Measurements from ENCODE around the gene DDX27. TPM values are rescaled to one million over a fixed set of nuclear protein-coding genes. Genes with fewer than 3 reads are reported as not detected.
"Not testable (repeated sequence)": the region's sequence is repeated elsewhere in the genome, so short reads cannot be mapped to it uniquely, and the experiment has no call there.

DDX27 gene
- total RNA-seq, 1 experiment from 2014 or later = 87.3 TPM

GRCh38 chr20:49216991-49217578 lies 2.1 kb upstream of the DDX27 start:
- Mint-ChIP-seq H3K9me3 (ENCODE audit: low read depth, unreplicated experiment) (no peaks in the 10 kb centered on the region), H3K36me3 (ENCODE audit: insufficient read depth, unreplicated experiment) (peaks cover 32% of the 10 kb centered on the region), H3K4me1 (ENCODE audit: low read depth, unreplicated experiment) (peaks cover 14% of the 10 kb centered on the region), H3K27ac (ENCODE audit: unreplicated experiment) (no peak overlapping the region), H3K4me3 (ENCODE audit: low read depth, unreplicated experiment) (peak overlapping the region; percentile 18), H3K27me3 (ENCODE audit: unreplicated experiment) (no peaks in the 10 kb centered on the region)
- DNase-seq = peak; percentile 99
- BruUV-seq (replicated peaks) = no TSS peak
- TF ChIP-seq CTCF (IDR thresholded peaks at IDR 0.05; ENCODE audit: unreplicated experiment) = peak; percentile 99
- CTCF ChIA-PET = interaction anchor here (0.6 to 2.8 kb wide), 15 partner anchors 10 to 560 kb away, joined by 3 to 36 read pairs (median 4); partner anchors contain the start of gene CSE1L
- intact Hi-C loops (cut with micrococcal nuclease; ENCODE audit: unreplicated experiment) = loop anchor here (1.0 kb wide), 1 partner anchor 84 kb away; no protein-coding TSS in a partner anchor

- peak overlapping the region; percentile 96 for H3K27ac Mint-ChIP-seq (ENCODE audit: unreplicated experiment)
- DNase-seq; H3K27me3 Mint-ChIP-seq (ENCODE audit: unreplicated experiment); H3K9me3 Mint-ChIP-seq (ENCODE audit: low read depth, unreplicated experiment): not testable (repeated sequence)
- peak overlapping the region; percentile 95 for H3K4me3 Mint-ChIP-seq (ENCODE audit: low read depth, unreplicated experiment)
- peaks cover 45% of the 10 kb centered on the region for H3K36me3 Mint-ChIP-seq (ENCODE audit: insufficient read depth, unreplicated experiment)
- TSS peak; percentile 99 for BruUV-seq (replicated peaks)
- CTCF ChIA-PET = interaction anchor here (0.6 to 1.3 kb wide), 13 partner anchors 10 to 1470 kb away, joined by 3 to 14 read pairs (median 6); no protein-coding TSS in a partner anchor
- H3K4me1 Mint-ChIP-seq (ENCODE audit: low read depth, unreplicated experiment) = peaks cover 14% of the 10 kb centered on the region
- intact Hi-C loops (cut with micrococcal nuclease; ENCODE audit: unreplicated experiment) = loop anchor here (2.0 kb wide), 1 partner anchor 32 kb away; no protein-coding TSS in a partner anchor
Measured at GRCh38 chr20:49218739-49219090, 501 bp upstream of the DDX27 start.

- peaks cover 14% of the 10 kb centered on the region for H3K4me1 Mint-ChIP-seq (ENCODE audit: low read depth, unreplicated experiment)
- H3K27me3 Mint-ChIP-seq (ENCODE audit: unreplicated experiment) = no peaks in the 10 kb centered on the region
- H3K36me3 Mint-ChIP-seq (ENCODE audit: insufficient read depth, unreplicated experiment) = peaks cover 60% of the 10 kb centered on the region
- intact Hi-C loops (cut with micrococcal nuclease; ENCODE audit: unreplicated experiment) = loop anchor here (2.0 kb wide), 1 partner anchor 33 kb away; no protein-coding TSS in a partner anchor
- CTCF ChIA-PET = interaction anchor here (1.3 kb wide), 1 partner anchor 41 kb away, joined by 14 read pairs; no protein-coding TSS in a partner anchor
- H3K9me3 Mint-ChIP-seq (ENCODE audit: low read depth, unreplicated experiment) = no peaks in the 10 kb centered on the region
- peak overlapping the region; percentile 95 for H3K4me3 Mint-ChIP-seq (ENCODE audit: low read depth, unreplicated experiment)
- BruUV-seq (replicated peaks) = no TSS peak
- H3K27ac Mint-ChIP-seq (ENCODE audit: unreplicated experiment) = peak overlapping the region; percentile 96
- no peak for TF ChIP-seq CTCF (IDR thresholded peaks at IDR 0.05; ENCODE audit: unreplicated experiment)
- DNase-seq = no peak
Measured at GRCh38 chr20:49219924-49220831, 962 bp downstream of the DDX27 start.

- intact Hi-C loops (cut with micrococcal nuclease; ENCODE audit: unreplicated experiment) = no loop called here
- peaks cover 3% of the 10 kb centered on the region for H3K4me1 Mint-ChIP-seq (ENCODE audit: low read depth, unreplicated experiment)
- no peak for TF ChIP-seq CTCF (IDR thresholded peaks at IDR 0.05; ENCODE audit: unreplicated experiment)
- no peak for DNase-seq
- no peaks in the 10 kb centered on the region for H3K9me3 Mint-ChIP-seq (ENCODE audit: low read depth, unreplicated experiment)
- CTCF ChIA-PET = no interaction called here
- no peak overlapping the region for H3K4me3 Mint-ChIP-seq (ENCODE audit: low read depth, unreplicated experiment)
- peaks cover 93% of the 10 kb centered on the region for H3K36me3 Mint-ChIP-seq (ENCODE audit: insufficient read depth, unreplicated experiment)
- no peak overlapping the region for H3K27ac Mint-ChIP-seq (ENCODE audit: unreplicated experiment)
- no TSS peak for BruUV-seq (replicated peaks)
- no peaks in the 10 kb centered on the region for H3K27me3 Mint-ChIP-seq (ENCODE audit: unreplicated experiment)
Measured at GRCh38 chr20:49225896-49226295, 6.7 kb downstream of the DDX27 start.

Measured in Calu3 (cell line).